Ovary (tissue), 9 donors: ENCODE data around the gene PLPP7. TPM values are rescaled to one million over a fixed set of nuclear protein-coding genes. Genes with fewer than 3 reads are reported as not detected.

ENCODE experiments used
- DNase-seq, 5 donors: peaks; one replicate each; pipeline ENCODE4 v3.0.0-alpha.2; 2019 to 2020
- H3K27ac ChIP-seq, 2 donors: fragments of 200-600 bp; one replicate each; pipeline versions ENCODE4 v1.5.1 to v1.8.0; 2019 to 2022
- H3K27me3 ChIP-seq: fragments of 200-600 bp; one replicate; pipeline ENCODE4 v1.8.0; 2022
- H3K36me3 ChIP-seq: fragments of 200-600 bp; sonication (generic); one replicate; pipeline ENCODE4 v1.5.1; 2019
- H3K4me1 ChIP-seq: one replicate; pipeline ENCODE4 v1.8.1; 2013; ENCODE audit warnings: mild to moderate bottlenecking, moderate library complexity; ENCODE audit not compliant: insufficient read depth
- H3K4me3 ChIP-seq: fragments of 200-600 bp; sonication (generic); one replicate; pipeline ENCODE4 v1.5.1; 2017
- H3K9me3 ChIP-seq, 2 donors: fragments of 200-600 bp in 1 of 2; sonication (generic) in 1 of 2; one replicate each; pipeline versions ENCODE4 v1.5.1 to v1.8.1; 2013 to 2019; ENCODE audit warnings: mild to moderate bottlenecking in 1 of 2, moderate library complexity in 1 of 2
- CTCF ChIP-seq, 3 donors: fragments of 450-650 bp in 2 of 3; fragments of 200-600 bp in 1 of 3; IDR thresholded peaks; one replicate each; pipeline versions ENCODE4 v1.5.1 to v1.8.0; 2016 to 2022; ENCODE audit warnings: antibody characterized with exemption in 3 of 3, mild to moderate bottlenecking in 1 of 3
- EP300 ChIP-seq: sonication (generic); formaldehyde crosslinking; IDR thresholded peaks from one replicate; pipeline ENCODE4 v1.6.1; 2017; ENCODE audit warnings: antibody characterized with exemption
- POLR2A ChIP-seq: fragments of 450-650 bp; IDR thresholded peaks from one replicate; pipeline ENCODE4 v1.6.1; 2017; ENCODE audit warnings: antibody characterized with exemption, mild to moderate bottlenecking, moderate library complexity
- WGBS, 3 donors: extraction: QIAGEN DNeasy Blood & Tissue Kit in 1 of 3; methylation state at CpG; one replicate each; pipeline versions ENCODE4 v1.1.5 to v1.1.7; 2013 to 2017; 5-methylcytosine and 5-hydroxymethylcytosine counted together
- intact Hi-C, 4 donors: fragments of 100-400 bp; cut with DNase I; formaldehyde crosslinking; loops; one replicate each; pipeline versions ENCODE4 v1.11.0 to v1.15.1; 2022 to 2023
- polyA plus RNA-seq, 2 donors: library from polyadenylated mRNA; stranded (reverse); fragments of 200-250 nt in 1 of 2; fragments of 350-450 nt in 1 of 2; fragmentation: Illumina TruSeq in 1 of 2; extraction: RNeasy Lipid Tissue Mini Kit (QIAGEN cat#74804) in 1 of 2; gene quantifications; one replicate each; pipeline ENCODE4 v1.2.3, GENCODE V29; 2013 to 2014
- total RNA-seq, 7 donors: library from RNA; depleted of rRNA in 2 of 7; stranded (reverse); fragments of >200 nt in 2 of 7; fragmentation: NEBNext Ultra II Directional in 3 of 7; extraction: Animal tissue kit (Norgen Biotek cat#: 25700) in 3 of 7; gene quantifications; one replicate each; pipeline versions ENCODE4 v1.1.0 to v1.2.4, GENCODE V29; 2016 to 2023
- donor health status: DM: no; HTN: no; CAD: no; lungs with moderate emphysema.
- donor health status: DM: no; HTN: no; CAD: no.
- donor health status: Bipolar disorder and iron deficiency.
- donor health status: DM: yes; HTN: yes; CAD: no.
- donor health status: DM: no; HTN: no; CAD: no.
- donor health status: DM: yes; HTN: yes; CAD: no.

The PLPP7 gene
- total and polyA plus RNA-seq, 9 donors, result 3.6 to 12.0 (median 11.0) TPM

GRCh38 chr9:131277910-131278701, 11.4 kb upstream of the PLPP7 start:
- H3K27ac ChIP-seq, result no peak overlapping the region
- peak overlapping the region; percentile 44 for H3K4me3 ChIP-seq
- TF ChIP-seq POLR2A, result no peak
- WGBS, 3 donors, result 6 to 23% (median 7%) methylated on average over 18 to 59 of the region's 59 CpGs
- H3K36me3 ChIP-seq, result no peaks in the 10 kb centered on the region
- intact Hi-C loops, result no loop called here
- peak; percentile 67 to 75 (median 73) for DNase-seq
- H3K4me1 ChIP-seq, result no peaks in the 10 kb centered on the region
- H3K9me3 ChIP-seq, result no peaks in the 10 kb centered on the region
- H3K27me3 ChIP-seq, result no peaks in the 10 kb centered on the region

- intact Hi-C loops, result no loop called here
- Histone ChIP-seq H3K4me3 (no peak overlapping the region), H3K36me3 (no peaks in the 10 kb centered on the region), H3K27ac (no peak overlapping the region), H3K27me3 (no peaks in the 10 kb centered on the region), H3K9me3 (no peaks in the 10 kb centered on the region), H3K4me1 (no peaks in the 10 kb centered on the region)
- 70 to 72% (median 71%) methylated on average over 10 of the region's 10 CpGs for WGBS, 3 donors
- TF ChIP-seq POLR2A, result no peak
- TF ChIP-seq EP300, result no peak
- TF ChIP-seq CTCF (IDR thresholded peaks at IDR 0.05), result no peak
- no peak for DNase-seq
Measured at GRCh38 chr9:131278702-131279111, 10.8 kb upstream of the PLPP7 start.

GRCh38 chr9:131279196-131279862, 10.2 kb upstream of the PLPP7 start:
- Histone ChIP-seq H3K4me1 (no peaks in the 10 kb centered on the region), H3K36me3 (no peaks in the 10 kb centered on the region), H3K9me3 (no peaks in the 10 kb centered on the region), H3K27me3 (no peaks in the 10 kb centered on the region), H3K4me3 (no peak overlapping the region), H3K27ac (no peak overlapping the region)
- TF ChIP-seq POLR2A, result no peak
- TF ChIP-seq CTCF (IDR thresholded peaks at IDR 0.05), result no peak
- TF ChIP-seq EP300, result no peak
- no peak for DNase-seq
- WGBS, 3 donors, result 55 to 62% (median 61%) methylated on average over 11 of the region's 11 CpGs
- intact Hi-C loops, result no loop called here

- 64 to 66% (median 66%) methylated on average over 19 of the region's 19 CpGs for WGBS, 3 donors
- intact Hi-C loops, result no loop called here
- Histone ChIP-seq H3K9me3 (no peaks in the 10 kb centered on the region), H3K36me3 (no peaks in the 10 kb centered on the region), H3K4me3 (no peak overlapping the region), H3K4me1 (no peaks in the 10 kb centered on the region), H3K27me3 (no peaks in the 10 kb centered on the region), H3K27ac (no peak overlapping the region)
- TF ChIP-seq POLR2A (no peak), CTCF (IDR thresholded peaks at IDR 0.05) (no peak), EP300 (no peak)
- DNase-seq, result no peak
Measured at GRCh38 chr9:131279863-131280570, 9.5 kb upstream of the PLPP7 start.
